ENCODE results near the gene ARHGAP8.

The ARHGAP8 gene

DNA sequence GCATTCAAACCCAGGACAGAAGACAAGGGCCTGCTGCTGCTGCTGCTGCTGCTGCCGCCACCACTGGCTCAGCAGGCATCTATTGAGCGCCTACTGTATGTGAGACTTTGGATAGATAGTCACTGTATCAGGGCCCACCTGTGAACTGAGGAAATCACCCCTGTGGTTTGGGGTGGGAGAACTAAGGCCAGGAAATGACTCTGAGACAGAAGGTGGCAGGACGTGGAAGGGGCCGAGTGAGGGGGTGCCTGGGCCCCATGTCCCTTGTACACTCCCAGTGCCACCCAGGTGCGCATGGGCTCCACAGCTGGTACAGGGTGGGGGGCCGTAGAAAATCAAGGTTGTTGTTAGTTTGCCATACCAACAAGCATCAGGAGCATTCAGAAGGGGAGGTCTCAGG is 50.6 kb downstream of the ARHGAP8 start:
- POLR2A ChIA-PET (ENCODE audit: low non-redundant PET): no interaction called here
- CTCF ChIA-PET: interaction anchor here (0.6 kb wide), 1 partner anchor 287 kb away, joined by 3 read pairs; no protein-coding TSS in a partner anchor
- no peak for DNase-seq (ENCODE audit: low spot score)
- H3K27ac ChIP-seq: no peak overlapping the region
- TF ChIP-seq CTCF (conservative IDR thresholded peaks at IDR 0.05; ENCODE audit: low read depth): no peak

DNA sequence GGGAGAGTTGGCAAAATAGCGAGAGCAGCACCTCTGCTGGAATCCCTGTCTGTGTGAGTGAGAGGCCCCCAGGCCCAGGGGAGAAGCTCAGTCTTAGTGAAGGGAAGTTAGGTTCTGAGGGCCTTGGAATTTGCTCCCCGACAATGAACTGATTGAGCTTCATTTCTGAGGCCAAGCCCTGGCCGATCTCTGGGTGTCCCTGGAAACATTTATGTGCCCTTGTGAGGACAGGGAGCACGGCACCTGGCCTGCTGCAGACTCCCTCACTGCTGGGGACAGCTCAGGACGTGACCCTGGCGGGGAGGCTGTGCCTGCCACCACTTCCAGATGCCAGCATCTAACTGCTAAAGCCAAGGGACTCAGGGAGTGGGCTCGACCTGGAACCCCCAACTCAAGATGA is 52.0 kb downstream of the ARHGAP8 start:
- DNase-seq (ENCODE audit: low spot score): no peak
- TF ChIP-seq CTCF (conservative IDR thresholded peaks at IDR 0.05; ENCODE audit: low read depth): no peak
- POLR2A ChIA-PET (ENCODE audit: low non-redundant PET): no interaction called here
- CTCF ChIA-PET: no interaction called here
- H3K27ac ChIP-seq: no peak overlapping the region

GRCh38 chr22:44805711-44806110 is 53.3 kb downstream of the ARHGAP8 start:
- TF ChIP-seq CTCF (conservative IDR thresholded peaks at IDR 0.05; ENCODE audit: low read depth): no peak
- no peak overlapping the region for H3K27ac ChIP-seq
- DNase-seq (ENCODE audit: low spot score): no peak
- ChIA-PET CTCF (no interaction called here), POLR2A (ENCODE audit: low non-redundant PET) (no interaction called here)

- no peak for DNase-seq (ENCODE audit: low spot score)
- H3K27ac ChIP-seq: no peak overlapping the region
- ChIA-PET POLR2A (ENCODE audit: low non-redundant PET) (no interaction called here), CTCF (interaction anchor here (0.6 kb wide), 1 partner anchor 177 kb away, joined by 3 read pairs; no protein-coding TSS in a partner anchor)
- TF ChIP-seq CTCF (conservative IDR thresholded peaks at IDR 0.05; ENCODE audit: low read depth): no peak
Measured at GRCh38 chr22:44807232-44807631, 54.9 kb downstream of the ARHGAP8 start.

DNA sequence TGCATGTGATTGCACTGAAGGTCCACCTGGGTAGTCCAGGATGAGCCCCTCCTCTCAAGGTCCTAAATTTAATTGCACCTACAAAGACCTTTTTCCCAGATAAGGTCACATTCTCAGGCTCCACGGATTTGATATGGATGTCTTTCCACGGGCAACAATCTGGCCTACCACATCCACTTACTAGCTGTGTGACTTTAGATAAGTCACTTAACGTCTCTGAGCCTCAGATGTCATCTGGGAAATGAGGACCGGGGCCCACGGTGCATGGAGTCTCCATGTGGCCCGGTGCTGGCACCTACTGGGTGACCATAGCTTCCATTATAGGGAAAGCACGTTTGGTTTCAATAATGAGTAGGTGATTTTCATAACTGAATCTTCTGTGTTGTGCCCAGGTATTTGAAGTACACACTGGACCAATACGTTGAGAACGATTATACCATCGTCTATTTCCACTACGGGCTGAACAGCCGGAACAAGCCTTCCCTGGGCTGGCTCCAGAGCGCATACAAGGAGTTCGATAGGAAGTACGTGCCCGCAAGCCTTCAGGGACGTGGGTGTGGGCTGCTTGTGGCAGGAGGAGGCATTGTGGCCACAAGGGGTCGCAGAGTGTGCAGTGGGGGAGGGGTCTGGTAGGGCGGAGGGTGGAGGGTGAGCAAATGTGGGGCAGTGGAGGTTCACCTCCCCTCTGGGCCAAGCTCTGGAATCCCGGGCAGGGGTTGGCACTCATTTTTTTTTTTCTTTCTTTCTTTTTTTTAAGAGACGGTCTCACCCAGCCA is 55.7 kb downstream of the ARHGAP8 start:
- DNase-seq (ENCODE audit: low spot score): no peak
- H3K27ac ChIP-seq: no peak overlapping the region
- TF ChIP-seq CTCF (conservative IDR thresholded peaks at IDR 0.05; ENCODE audit: low read depth): no peak
- ChIA-PET CTCF (interaction anchor here (0.6 kb wide), 2 partner anchors 61 to 280 kb away, joined by 4 read pairs; no protein-coding TSS in a partner anchor), POLR2A (ENCODE audit: low non-redundant PET) (no interaction called here)

DNA sequence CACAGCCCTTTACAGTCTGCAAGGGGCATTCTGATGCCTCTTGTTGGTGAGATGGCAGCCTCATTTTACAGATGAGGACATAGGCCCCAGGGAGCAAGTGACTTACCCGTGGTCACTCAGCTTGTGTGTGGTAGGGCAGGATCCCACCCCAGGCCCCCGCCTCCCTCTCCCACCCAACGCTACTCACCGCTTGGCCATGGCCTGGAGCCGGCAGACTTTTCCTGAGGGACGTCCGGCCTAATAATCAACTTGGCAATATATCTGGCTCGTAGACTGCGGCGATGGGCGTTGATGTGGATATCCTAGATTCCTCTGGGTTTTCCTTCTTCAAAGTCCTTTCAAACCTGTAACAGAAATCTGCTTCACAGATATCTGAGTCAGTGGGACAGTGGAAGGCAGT is 57.1 kb downstream of the ARHGAP8 start:
- ChIA-PET POLR2A (ENCODE audit: low non-redundant PET) (no interaction called here), CTCF (interaction anchor here (0.6 kb wide), 1 partner anchor 927 kb away, joined by 3 read pairs; no protein-coding TSS in a partner anchor)

More for the DNA sequence above, 57.1 kb downstream of the ARHGAP8 start:
- TF ChIP-seq CTCF (conservative IDR thresholded peaks at IDR 0.05; ENCODE audit: low read depth): no peak
- no peak overlapping the region for H3K27ac ChIP-seq
- DNase-seq (ENCODE audit: low spot score): no peak
